ENCODE results near the gene TBX4. TPM values are rescaled to one million over a fixed set of nuclear protein-coding genes. Genes with fewer than 3 reads are reported as not detected.

TBX4 gene
- total and polyA plus RNA-seq, 9 of the 15 experiments (the other 6 are each of a cell fraction or from before 2014, with no cell fraction given): not detected

- CTCF ChIA-PET (ENCODE audit: low intra/inter-chr PET ratio): no interaction called here
- POLR2A ChIA-PET: no interaction called here
- no peaks in the 10 kb centered on the region for H3K9me1 ChIP-seq (ENCODE audit: control insufficient read depth, insufficient read depth, low read length)
- no peak overlapping the region for H3K9ac ChIP-seq (ENCODE audit: insufficient read depth in 1 of 2, low read depth in 2 of 2, low read length in 2 of 2)
- no peak for DNase-seq (ENCODE audit: extremely low read depth in 1 of 4, low spot score in 3 of 4)
- in situ Hi-C loops (cut with MboI) (no loop called here), intact Hi-C loops (cut with micrococcal nuclease) (no loop called here)
- H3K4me3 ChIP-seq: no peak overlapping the region
- no peak for TF ChIP-seq HDAC6 (IDR thresholded peaks at IDR 0.05; ENCODE audit: low read depth, low read length)
- no peak for TF ChIP-seq MXI1 (IDR thresholded peaks at IDR 0.05; ENCODE audit: low read depth, low read length)
- TF ChIP-seq ZNF174 (CRISPR knock-in tag; IDR thresholded peaks at IDR 0.05): no peak
- TF ChIP-seq HES1 (IDR thresholded peaks at IDR 0.05; ENCODE audit: low read depth): no peak
- TF ChIP-seq ZBTB11 (CRISPR knock-in tag; IDR thresholded peaks at IDR 0.05): peak in 1 of 3 experiments; percentile 85; a peak in 2 of 6 replicates
- H2AFZ ChIP-seq (ENCODE audit: low read depth, low read length): no peak overlapping the region
- H4K20me1 ChIP-seq (replicated peaks; ENCODE audit: control insufficient read depth, insufficient read depth, low read length): no peaks in the 10 kb centered on the region
- no peak overlapping the region for H3K4me2 ChIP-seq (ENCODE audit: insufficient read depth, low read length)
- no peak for ATAC-seq
- 19% methylated on average over 37 of the region's 75 CpGs for WGBS (ENCODE audit: insufficient coverage, low coverage, missing lambda C conversion rate)
- no peak overlapping the region for H3K27ac ChIP-seq (ENCODE audit: extremely low read depth, low read depth, low read length)
- no TSS peak for BruUV-seq (replicated peaks)
- no peak for FAIRE-seq
- peaks cover 0 to 30% of the 10 kb centered on the region in 2 experiments; a peak in 2 of 5 replicates for H3K4me1 ChIP-seq (replicated peaks in 1 of 2; ENCODE audit: control insufficient read depth in 2 of 2, insufficient read depth in 2 of 2, low read length in 2 of 2)
- H3K9me3 ChIP-seq (replicated peaks; ENCODE audit: control insufficient read depth, insufficient read depth, low read depth, low read length): no peaks in the 10 kb centered on the region
- no peaks in the 10 kb centered on the region for H3K79me2 ChIP-seq (ENCODE audit: control insufficient read depth, insufficient read depth, low read length)
- peaks cover 18 to 58% of the 10 kb centered on the region in 2 experiments; a peak in 4 of 5 replicates for H3K27me3 ChIP-seq (ENCODE audit: control insufficient read depth in 2 of 2, insufficient read depth in 2 of 2, low read length in 2 of 2)
- no peaks in the 10 kb centered on the region for H3K36me3 ChIP-seq (ENCODE audit: control insufficient read depth, insufficient read depth, low read length)
Measured at GRCh38 chr17:61451538-61452300, 503 bp upstream of the TBX4 start.

All from K562 (cell line).